ENCODE data around the gene FASTKD1.
A peak's percentile ranks its signal among the peaks of the same experiment; 100 is the strongest.

Gene FASTKD1, protein sequence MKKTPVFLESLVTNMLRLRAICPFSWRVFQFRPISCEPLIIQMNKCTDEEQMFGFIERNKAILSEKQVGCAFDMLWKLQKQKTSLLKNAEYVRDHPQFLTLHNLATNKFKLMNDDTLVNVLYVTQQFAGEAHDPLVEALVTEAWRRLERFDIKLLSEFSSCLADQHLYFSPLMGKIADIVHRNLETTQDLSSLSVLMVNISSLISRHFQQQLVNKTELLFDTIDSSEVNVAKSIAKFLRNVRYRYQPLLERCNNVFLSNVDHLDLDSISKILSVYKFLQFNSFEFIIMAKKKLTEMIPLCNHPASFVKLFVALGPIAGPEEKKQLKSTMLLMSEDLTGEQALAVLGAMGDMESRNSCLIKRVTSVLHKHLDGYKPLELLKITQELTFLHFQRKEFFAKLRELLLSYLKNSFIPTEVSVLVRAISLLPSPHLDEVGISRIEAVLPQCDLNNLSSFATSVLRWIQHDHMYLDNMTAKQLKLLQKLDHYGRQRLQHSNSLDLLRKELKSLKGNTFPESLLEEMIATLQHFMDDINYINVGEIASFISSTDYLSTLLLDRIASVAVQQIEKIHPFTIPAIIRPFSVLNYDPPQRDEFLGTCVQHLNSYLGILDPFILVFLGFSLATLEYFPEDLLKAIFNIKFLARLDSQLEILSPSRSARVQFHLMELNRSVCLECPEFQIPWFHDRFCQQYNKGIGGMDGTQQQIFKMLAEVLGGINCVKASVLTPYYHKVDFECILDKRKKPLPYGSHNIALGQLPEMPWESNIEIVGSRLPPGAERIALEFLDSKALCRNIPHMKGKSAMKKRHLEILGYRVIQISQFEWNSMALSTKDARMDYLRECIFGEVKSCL

DNA sequence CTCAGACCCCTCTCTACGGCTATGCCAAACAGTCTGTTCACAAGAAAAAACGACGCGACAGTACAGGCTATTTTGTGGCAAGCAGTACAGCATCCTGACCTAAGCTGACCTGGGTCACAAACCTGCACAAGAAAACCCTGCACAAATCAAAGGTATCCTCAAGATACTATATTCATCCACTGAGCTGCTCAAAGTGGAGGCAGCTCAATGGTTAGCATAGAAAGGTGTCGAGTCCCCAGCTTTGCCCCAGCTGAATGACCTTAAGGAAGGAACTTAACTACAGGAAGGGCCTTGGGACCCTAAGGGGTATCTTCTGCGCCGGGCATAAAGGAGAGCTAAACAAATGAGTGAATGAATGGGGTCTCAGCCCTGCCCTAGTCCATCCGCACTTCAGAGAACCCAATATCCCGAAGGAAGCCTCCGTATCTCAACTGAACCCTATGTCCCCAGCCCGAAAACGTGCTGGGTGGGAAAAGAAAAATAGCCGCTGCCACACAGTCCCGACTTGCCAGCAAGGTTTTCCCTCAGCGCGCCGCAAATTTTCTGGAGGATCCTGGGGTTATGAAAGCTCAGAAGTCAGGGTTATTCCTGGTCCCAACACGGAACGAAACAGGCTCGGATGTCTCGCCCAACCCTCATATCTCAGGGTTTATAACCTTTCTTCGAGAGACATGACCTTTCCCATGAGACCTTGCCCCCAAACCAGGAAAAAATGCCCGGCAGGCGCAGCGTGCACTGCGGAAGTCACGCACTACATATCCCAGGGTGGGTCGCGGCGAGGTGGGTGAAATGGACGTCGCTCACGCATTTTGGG is at the start of gene FASTKD1:
TSS of gene FASTKD1 (minus strand) at position 706 of the 814 bp plus-strand sequence. CDS start 1,836 bp downstream, outside the sequence.
- no peaks in the 10 kb centered on the region for H3K4me1 ChIP-seq (ENCODE audit: control insufficient read depth, insufficient read depth, low read length)
- H3K4me3 ChIP-seq (ENCODE audit: low read depth, low read length), result peak within 1 kb of the TSS; percentile 74
- no peaks in the 10 kb centered on the region for H3K9me3 ChIP-seq (ENCODE audit: control insufficient read depth, insufficient read depth, low read depth, low read length)
- POLR2A ChIA-PET, result interaction anchor here (0.8 to 2.0 kb wide), 2 partner anchors 11 to 67 kb away, joined by 4 to 23 read pairs; partner anchors contain the start of gene PPIG
- CTCF ChIA-PET, result interaction anchor here (0.6 to 1.5 kb wide), 4 partner anchors 11 to 121 kb away, joined by 3 to 6 read pairs (median 5); partner anchors contain the start of gene BBS5
- peak within 1 kb of the TSS; percentile 24 for H3K27ac ChIP-seq (ENCODE audit: extremely low read depth, low read depth, low read length)
- peaks cover 0 to 2% of the 10 kb centered on the region in 2 experiments; a peak in 1 of 3 replicates for H3K36me3 ChIP-seq (ENCODE audit: control insufficient read depth in 2 of 2, insufficient read depth in 1 of 2, low read length in 2 of 2)
- TF ChIP-seq ZNF121 (tag by site-specific recombination; IDR thresholded peaks at IDR 0.05) (no peak), FEZF1 (tag by site-specific recombination; IDR thresholded peaks at IDR 0.05) (no peak), ZXDB (tag by site-specific recombination; IDR thresholded peaks at IDR 0.05) (peak; percentile 36; the same call in 1 of the 2 replicates), ZNF350 (tag by site-specific recombination; IDR thresholded peaks at IDR 0.05) (no peak), ZNF175 (tag by site-specific recombination; IDR thresholded peaks at IDR 0.05) (no peak), ZNF585B (tag by site-specific recombination; IDR thresholded peaks at IDR 0.05) (no peak), ZNF501 (tag by site-specific recombination; IDR thresholded peaks at IDR 0.05) (0 out of 2 replicates have a peak, but pooled peaks have one; percentile 23), ZNF510 (tag by site-specific recombination; IDR thresholded peaks at IDR 0.05; ENCODE audit: insufficient replicate concordance) (no peak), HOXD13 (CRISPR knock-in tag; IDR thresholded peaks at IDR 0.05; ENCODE audit: borderline replicate concordance) (no peak), ZBTB6 (tag by site-specific recombination; IDR thresholded peaks at IDR 0.05) (no peak), ZNF354C (tag by site-specific recombination; IDR thresholded peaks at IDR 0.05; ENCODE audit: borderline replicate concordance, low read depth) (no peak), ZNF785 (tag by site-specific recombination; IDR thresholded peaks at IDR 0.05) (no peak), ZNF707 (tag by site-specific recombination; IDR thresholded peaks at IDR 0.05) (no peak), ZNF114 (tag by site-specific recombination; IDR thresholded peaks at IDR 0.05) (no peak), ZFHX2 (tag by site-specific recombination; conservative IDR thresholded peaks at IDR 0.05) (peak; percentile 59), ZFP3 (tag by site-specific recombination; IDR thresholded peaks at IDR 0.05; ENCODE audit: low read depth) (no peak), ZFP37 (tag by site-specific recombination; IDR thresholded peaks at IDR 0.05) (no peak), ZNF561 (tag by site-specific recombination; IDR thresholded peaks at IDR 0.05; ENCODE audit: borderline replicate concordance) (peak; percentile 15; the same call in 1 of the 2 replicates), TRIM28 (IDR thresholded peaks at IDR 0.05; ENCODE audit: borderline replicate concordance, low read length) (peak; percentile 87; the same call in 1 of the 2 replicates), ZNF280C (tag by site-specific recombination; IDR thresholded peaks at IDR 0.05) (no peak), KLF17 (tag by site-specific recombination; IDR thresholded peaks at IDR 0.05) (no peak)
- TF ChIP-seq, protein P1, sequence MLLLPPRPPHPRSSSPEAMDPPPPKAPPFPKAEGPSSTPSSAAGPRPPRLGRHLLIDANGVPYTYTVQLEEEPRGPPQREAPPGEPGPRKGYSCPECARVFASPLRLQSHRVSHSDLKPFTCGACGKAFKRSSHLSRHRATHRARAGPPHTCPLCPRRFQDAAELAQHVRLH (tag by site-specific recombination; IDR thresholded peaks at IDR 0.05), result 0 out of 2 replicates have a peak, but pooled peaks have one; percentile 32
- TF ChIP-seq, protein P2, sequence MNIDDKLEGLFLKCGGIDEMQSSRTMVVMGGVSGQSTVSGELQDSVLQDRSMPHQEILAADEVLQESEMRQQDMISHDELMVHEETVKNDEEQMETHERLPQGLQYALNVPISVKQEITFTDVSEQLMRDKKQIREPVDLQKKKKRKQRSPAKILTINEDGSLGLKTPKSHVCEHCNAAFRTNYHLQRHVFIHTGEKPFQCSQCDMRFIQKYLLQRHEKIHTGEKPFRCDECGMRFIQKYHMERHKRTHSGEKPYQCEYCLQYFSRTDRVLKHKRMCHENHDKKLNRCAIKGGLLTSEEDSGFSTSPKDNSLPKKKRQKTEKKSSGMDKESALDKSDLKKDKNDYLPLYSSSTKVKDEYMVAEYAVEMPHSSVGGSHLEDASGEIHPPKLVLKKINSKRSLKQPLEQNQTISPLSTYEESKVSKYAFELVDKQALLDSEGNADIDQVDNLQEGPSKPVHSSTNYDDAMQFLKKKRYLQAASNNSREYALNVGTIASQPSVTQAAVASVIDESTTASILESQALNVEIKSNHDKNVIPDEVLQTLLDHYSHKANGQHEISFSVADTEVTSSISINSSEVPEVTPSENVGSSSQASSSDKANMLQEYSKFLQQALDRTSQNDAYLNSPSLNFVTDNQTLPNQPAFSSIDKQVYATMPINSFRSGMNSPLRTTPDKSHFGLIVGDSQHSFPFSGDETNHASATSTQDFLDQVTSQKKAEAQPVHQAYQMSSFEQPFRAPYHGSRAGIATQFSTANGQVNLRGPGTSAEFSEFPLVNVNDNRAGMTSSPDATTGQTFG (tag by site-specific recombination; IDR thresholded peaks at IDR 0.05; ENCODE audit: borderline replicate concordance), result no peak
- TF ChIP-seq, protein P3, sequence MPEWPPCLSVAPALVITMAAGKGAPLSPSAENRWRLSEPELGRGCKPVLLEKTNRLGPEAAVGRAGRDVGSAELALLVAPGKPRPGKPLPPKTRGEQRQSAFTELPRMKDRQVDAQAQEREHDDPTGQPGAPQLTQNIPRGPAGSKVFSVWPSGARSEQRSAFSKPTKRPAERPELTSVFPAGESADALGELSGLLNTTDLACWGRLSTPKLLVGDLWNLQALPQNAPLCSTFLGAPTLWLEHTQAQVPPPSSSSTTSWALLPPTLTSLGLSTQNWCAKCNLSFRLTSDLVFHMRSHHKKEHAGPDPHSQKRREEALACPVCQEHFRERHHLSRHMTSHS (tag by site-specific recombination; IDR thresholded peaks at IDR 0.05), result no peak

Measured in HEK293 (cell line).